ENCODE results near the gene TRIM51G. TPM values are rescaled to one million over a fixed set of nuclear protein-coding genes. Genes with fewer than 3 reads are reported as not detected.
"Not testable (repeated sequence)": the region's sequence is repeated elsewhere in the genome, so short reads cannot be mapped to it uniquely, and the experiment has no call there.

TRIM51G gene
- polyA plus RNA-seq (not detected in 2 replicates), polyA minus RNA-seq (not detected in 2 replicates)

- not testable (repeated sequence) for H3K9ac ChIP-seq (ENCODE audit: low read length); H4K20me1 ChIP-seq (ENCODE audit: insufficient read depth); H2AFZ ChIP-seq (ENCODE audit: low read depth, low read length); H3K4me2 ChIP-seq (ENCODE audit: low read length); H3K36me3 ChIP-seq (ENCODE audit: insufficient read depth, low read length); H3F3A ChIP-seq (ENCODE audit: insufficient read depth, low read length, poor library complexity, severe bottlenecking); H3K27me3 ChIP-seq (ENCODE audit: insufficient read depth, low read depth, low read length); H3K9me2 ChIP-seq (ENCODE audit: insufficient read depth, low read length); H3K27ac ChIP-seq (ENCODE audit: low read length); H3K4me3 ChIP-seq (ENCODE audit: low read length); H3K79me2 ChIP-seq (replicated peaks; ENCODE audit: insufficient read depth, low read length); H3K9me3 ChIP-seq (ENCODE audit: low read length)
Observed at GRCh38 chr11:48983785-48984184, at the start of gene TRIM51G. TRIM51G (minus strand) TSS chr11:48983885; CDS start chr11:48981695, 2,190 bp downstream.

DNA sequence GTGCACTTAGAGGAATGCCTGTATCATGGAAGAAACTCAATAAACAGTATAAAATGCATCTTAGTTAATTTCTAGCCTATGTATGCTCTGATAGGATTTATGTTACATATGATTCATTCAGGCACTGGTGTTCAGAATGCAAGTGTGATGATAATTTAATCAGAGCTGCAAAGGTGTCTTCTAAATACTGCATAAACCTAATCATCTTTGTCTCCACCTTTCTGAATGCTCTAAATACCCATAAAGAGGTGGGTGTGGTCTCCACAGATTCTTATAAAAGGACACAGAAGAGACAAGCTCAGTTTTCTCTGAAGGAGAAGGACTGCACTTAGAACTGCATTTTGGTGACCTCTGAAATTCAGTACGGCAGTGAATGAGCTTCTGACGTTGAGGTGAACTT, 44.8 kb upstream of the TRIM51G start, which contains the start of gene TRIM49B:
TRIM49B (plus strand) TSS at position 301 of the 400 bp plus-strand sequence. CDS start 2,777 bp downstream, outside the sequence.
- H3K36me3 ChIP-seq (ENCODE audit: insufficient read depth, low read length); H3K9ac ChIP-seq (ENCODE audit: low read length); H3K9me2 ChIP-seq (ENCODE audit: insufficient read depth, low read length); H3K4me2 ChIP-seq (ENCODE audit: low read length); H3F3A ChIP-seq (ENCODE audit: insufficient read depth, low read length, poor library complexity, severe bottlenecking); H3K27ac ChIP-seq (ENCODE audit: low read length); H3K79me2 ChIP-seq (replicated peaks; ENCODE audit: insufficient read depth, low read length); H3K4me3 ChIP-seq (ENCODE audit: low read length); H3K9me3 ChIP-seq (ENCODE audit: low read length); H2AFZ ChIP-seq (ENCODE audit: low read depth, low read length); H4K20me1 ChIP-seq (ENCODE audit: insufficient read depth); H3K27me3 ChIP-seq (ENCODE audit: insufficient read depth, low read depth, low read length): not testable (repeated sequence)

GRCh38 chr11:48968592-48968991, 15.1 kb downstream of the TRIM51G start:
- H3K4me2 ChIP-seq (ENCODE audit: low read length); H2AFZ ChIP-seq (ENCODE audit: low read depth, low read length); H3K27ac ChIP-seq (ENCODE audit: low read length); H3K79me2 ChIP-seq (replicated peaks; ENCODE audit: insufficient read depth, low read length); H4K20me1 ChIP-seq (ENCODE audit: insufficient read depth); H3K9me3 ChIP-seq (ENCODE audit: low read length); H3K9ac ChIP-seq (ENCODE audit: low read length); H3F3A ChIP-seq (ENCODE audit: insufficient read depth, low read length, poor library complexity, severe bottlenecking); H3K36me3 ChIP-seq (ENCODE audit: insufficient read depth, low read length); H3K27me3 ChIP-seq (ENCODE audit: insufficient read depth, low read depth, low read length); H3K4me3 ChIP-seq (ENCODE audit: low read length); H3K9me2 ChIP-seq (ENCODE audit: insufficient read depth, low read length): not testable (repeated sequence)

DNA sequence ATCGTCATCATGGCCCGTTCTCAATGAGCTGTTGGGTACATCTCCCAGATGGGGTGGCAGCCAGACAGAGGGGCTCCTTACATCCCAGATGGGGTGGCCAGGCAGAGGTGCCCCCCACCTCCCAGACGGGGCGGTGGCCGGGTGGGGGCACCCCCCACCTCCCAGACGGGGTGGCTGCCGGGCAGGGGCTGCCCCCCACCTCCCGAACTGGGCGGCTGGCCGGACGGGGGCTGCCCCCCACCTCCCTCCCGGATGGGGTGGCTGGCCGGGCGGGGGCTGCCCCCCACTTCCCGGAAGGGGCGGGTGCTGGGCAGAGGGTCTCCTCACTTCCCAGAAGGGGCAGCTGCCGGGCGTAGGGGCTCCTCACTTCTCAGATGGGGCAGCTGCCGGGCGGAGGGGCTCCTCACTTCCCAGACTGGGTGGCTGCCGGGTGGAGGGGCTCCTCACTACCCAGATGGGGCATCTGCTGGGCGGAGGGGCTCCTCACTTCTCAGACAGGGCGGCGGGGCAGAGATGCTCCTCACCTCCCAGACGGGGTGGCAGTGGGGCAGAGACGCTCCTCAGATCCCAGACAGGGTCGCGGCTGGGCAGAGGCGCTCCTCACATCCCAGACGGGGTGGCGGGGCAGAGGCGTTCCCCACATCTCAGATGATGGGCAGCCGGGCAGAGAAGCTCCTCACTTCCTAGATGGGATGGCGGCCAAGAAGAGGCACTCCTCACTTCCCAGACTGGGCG, 28.2 kb downstream of the TRIM51G start:
- not testable (repeated sequence) for H3K79me2 ChIP-seq (replicated peaks; ENCODE audit: insufficient read depth, low read length); H3K36me3 ChIP-seq (ENCODE audit: insufficient read depth, low read length); H3K9ac ChIP-seq (ENCODE audit: low read length); H3F3A ChIP-seq (ENCODE audit: insufficient read depth, low read length, poor library complexity, severe bottlenecking); H3K9me3 ChIP-seq (ENCODE audit: low read length); H3K27me3 ChIP-seq (ENCODE audit: insufficient read depth, low read depth, low read length); H3K9me2 ChIP-seq (ENCODE audit: insufficient read depth, low read length); H3K4me3 ChIP-seq (ENCODE audit: low read length); H4K20me1 ChIP-seq (ENCODE audit: insufficient read depth); H3K27ac ChIP-seq (ENCODE audit: low read length); H2AFZ ChIP-seq (ENCODE audit: low read depth, low read length); H3K4me2 ChIP-seq (ENCODE audit: low read length)

GRCh38 chr11:48945796-48946195, 37.9 kb downstream of the TRIM51G start:
- H3K9me3 ChIP-seq (ENCODE audit: low read length); H3K4me2 ChIP-seq (ENCODE audit: low read length); H2AFZ ChIP-seq (ENCODE audit: low read depth, low read length); H3F3A ChIP-seq (ENCODE audit: insufficient read depth, low read length, poor library complexity, severe bottlenecking); H3K9ac ChIP-seq (ENCODE audit: low read length); H3K4me3 ChIP-seq (ENCODE audit: low read length); H3K36me3 ChIP-seq (ENCODE audit: insufficient read depth, low read length); H4K20me1 ChIP-seq (ENCODE audit: insufficient read depth); H3K27ac ChIP-seq (ENCODE audit: low read length); H3K9me2 ChIP-seq (ENCODE audit: insufficient read depth, low read length); H3K79me2 ChIP-seq (replicated peaks; ENCODE audit: insufficient read depth, low read length); H3K27me3 ChIP-seq (ENCODE audit: insufficient read depth, low read depth, low read length): not testable (repeated sequence)

Other genes starting within 250 kb of the TRIM51G start
- not detected in 2 replicates for gene TRIM49B, start 44.9 kb upstream of the TRIM51G start, polyA plus RNA-seq
- gene TRIM64C, start 75.2 kb upstream of the TRIM51G start, polyA plus RNA-seq: not detected in 2 replicates
- not detected in 2 replicates for gene FOLH1, start 224.7 kb upstream of the TRIM51G start, polyA plus RNA-seq

Measured in neural cell (in vitro differentiated cells).